Measurements from ENCODE around the gene TANGO6.

Gene TANGO6

GRCh38 chr16:68915589-68915988, 72.3 kb downstream of the TANGO6 start:
- DNase-seq = no peak

GRCh38 chr16:68917541-68917940, 74.2 kb downstream of the TANGO6 start:
- no peak for DNase-seq

DNA sequence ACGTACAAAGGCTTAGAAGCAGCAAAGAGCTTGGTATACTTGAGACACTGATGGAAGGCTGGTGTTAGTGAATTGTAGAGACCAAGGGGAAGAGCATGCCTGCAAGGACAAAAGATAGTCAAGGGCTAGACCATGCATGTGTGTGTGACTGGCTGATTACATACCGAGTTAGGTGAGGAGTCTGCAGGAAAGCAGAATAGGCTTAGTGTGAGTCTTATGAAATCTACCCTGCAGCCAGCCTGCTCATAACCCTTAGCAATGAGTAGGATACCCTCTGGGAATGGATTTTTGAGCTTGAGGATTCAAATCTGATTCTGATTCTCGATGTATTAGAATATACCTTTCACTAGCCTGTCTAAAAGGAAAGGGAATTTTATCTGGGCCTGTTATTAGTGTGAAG, 77.0 kb downstream of the TANGO6 start:
- DNase-seq = no peak

GRCh38 chr16:68921637-68922036, 78.3 kb downstream of the TANGO6 start:
- no peak for DNase-seq

DNA sequence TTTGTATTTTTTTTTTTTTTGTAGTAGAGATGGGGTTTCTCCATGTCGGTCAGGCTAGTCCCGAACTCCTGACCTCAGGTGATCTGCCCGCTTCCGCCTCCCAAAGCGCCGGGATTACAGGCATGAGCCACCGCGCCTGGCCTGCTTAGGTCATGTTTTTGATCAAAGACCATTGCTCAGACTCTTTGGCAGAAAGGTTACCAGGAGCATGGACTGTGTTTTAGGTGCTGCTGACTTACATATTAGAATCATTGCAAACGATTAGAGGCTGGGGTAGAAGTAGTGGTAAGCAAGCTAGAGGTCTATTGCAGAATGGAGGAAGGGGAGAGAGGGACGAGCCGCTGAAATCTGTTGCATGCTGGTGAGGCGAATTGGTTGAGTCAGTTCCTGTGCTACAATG, 79.8 kb downstream of the TANGO6 start:
- DNase-seq = no peak

DNA sequence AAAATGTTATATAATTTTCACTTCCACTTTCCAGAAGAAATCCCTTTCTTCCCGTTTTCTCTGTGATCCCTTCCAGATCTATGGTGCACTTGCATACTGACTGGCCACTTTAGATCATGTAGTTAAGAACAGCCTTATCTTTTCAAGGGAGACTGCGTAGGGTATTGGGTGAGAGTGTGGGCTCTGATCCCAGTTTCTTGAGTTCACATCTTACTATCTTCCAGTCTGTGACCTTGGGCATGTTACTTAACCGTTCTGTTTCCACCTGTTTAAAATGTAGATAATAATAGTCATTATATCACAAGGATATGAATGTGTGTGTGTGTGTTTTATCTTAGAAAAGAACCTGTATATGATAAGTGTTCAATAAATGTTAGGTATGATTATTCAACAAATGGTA, 83.7 kb downstream of the TANGO6 start:
- DNase-seq = no peak

GRCh38 chr16:68931196-68931595, 87.9 kb downstream of the TANGO6 start:
- DNase-seq = no peak

- DNase-seq = no peak
Observed at GRCh38 chr16:68934402-68934801, 91.1 kb downstream of the TANGO6 start.

GRCh38 chr16:68935008-68935407, 91.7 kb downstream of the TANGO6 start:
- DNase-seq = no peak

- no peak for DNase-seq
Observed at GRCh38 chr16:68936736-68937631, 93.7 kb downstream of the TANGO6 start.

DNA sequence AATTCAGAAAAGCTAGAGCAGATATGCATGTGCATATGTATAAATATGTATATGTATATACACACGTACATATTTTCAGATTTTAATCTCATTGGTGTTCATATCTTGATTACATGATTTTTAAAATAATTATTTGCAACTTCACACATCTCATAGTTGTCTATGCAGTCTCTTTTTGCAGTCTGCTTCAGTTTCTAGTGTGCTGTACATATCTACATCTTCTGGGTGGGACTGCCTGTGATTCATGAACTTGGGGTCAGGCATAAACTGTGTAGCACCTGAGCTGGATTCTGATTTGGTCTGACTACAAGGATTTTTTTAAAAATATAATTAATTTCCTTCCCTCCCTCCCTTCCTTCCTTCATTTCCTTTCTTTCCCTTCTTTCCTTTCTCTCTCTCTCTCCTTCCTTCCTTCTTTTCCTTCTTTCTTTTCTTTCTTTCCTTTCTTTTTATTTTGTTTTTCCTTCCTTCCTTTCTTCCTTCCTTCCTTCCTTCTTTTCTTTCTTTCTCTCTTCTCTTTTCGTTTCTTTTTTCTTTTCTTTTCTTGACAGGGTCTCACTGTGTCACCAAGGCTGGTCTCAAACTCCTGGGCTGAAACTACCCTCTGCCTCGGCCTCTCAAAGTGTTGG, 96.5 kb downstream of the TANGO6 start:
- no peak for DNase-seq

DNA sequence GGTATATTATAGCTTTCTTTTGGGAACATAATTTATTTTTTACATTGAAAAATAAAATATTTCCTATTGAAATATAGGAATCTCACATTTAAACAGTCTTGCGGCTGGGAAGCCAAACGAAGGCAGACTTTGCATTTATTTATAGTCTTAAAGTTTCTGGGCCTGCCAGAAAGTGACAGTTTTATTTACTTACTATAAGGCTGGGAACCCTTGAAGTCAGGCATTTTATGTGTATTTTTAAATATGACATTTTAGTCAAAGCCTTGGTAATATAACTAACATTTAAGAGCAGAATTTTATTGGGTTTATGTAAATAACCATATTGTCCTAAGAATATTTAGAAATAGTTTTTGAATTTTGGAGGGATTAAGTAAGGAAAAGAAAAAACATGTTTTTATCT, 97.5 kb downstream of the TANGO6 start:
- DNase-seq = no peak

DNA sequence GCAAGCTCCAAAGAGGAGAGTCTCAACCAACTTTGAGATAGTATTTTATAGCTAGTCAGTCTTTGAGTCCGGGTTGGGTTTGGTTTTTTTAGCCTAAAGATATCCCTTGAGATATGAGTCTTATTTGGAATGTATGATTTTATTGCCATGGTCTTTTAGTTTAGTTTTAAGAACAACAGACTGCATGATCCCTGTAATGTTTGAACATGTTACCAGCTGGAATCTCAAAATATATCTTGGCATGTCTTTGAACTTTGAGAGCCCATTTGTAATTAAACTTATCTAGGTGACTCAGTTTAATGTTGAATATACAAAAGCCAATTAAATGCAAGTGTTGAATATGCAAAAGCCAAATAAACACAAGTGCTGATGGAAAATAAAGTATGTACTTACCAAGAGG, 100.6 kb downstream of the TANGO6 start:
- no peak for DNase-seq

- DNase-seq = no peak
Observed at GRCh38 chr16:68948230-68948910, 105.0 kb downstream of the TANGO6 start.

DNA sequence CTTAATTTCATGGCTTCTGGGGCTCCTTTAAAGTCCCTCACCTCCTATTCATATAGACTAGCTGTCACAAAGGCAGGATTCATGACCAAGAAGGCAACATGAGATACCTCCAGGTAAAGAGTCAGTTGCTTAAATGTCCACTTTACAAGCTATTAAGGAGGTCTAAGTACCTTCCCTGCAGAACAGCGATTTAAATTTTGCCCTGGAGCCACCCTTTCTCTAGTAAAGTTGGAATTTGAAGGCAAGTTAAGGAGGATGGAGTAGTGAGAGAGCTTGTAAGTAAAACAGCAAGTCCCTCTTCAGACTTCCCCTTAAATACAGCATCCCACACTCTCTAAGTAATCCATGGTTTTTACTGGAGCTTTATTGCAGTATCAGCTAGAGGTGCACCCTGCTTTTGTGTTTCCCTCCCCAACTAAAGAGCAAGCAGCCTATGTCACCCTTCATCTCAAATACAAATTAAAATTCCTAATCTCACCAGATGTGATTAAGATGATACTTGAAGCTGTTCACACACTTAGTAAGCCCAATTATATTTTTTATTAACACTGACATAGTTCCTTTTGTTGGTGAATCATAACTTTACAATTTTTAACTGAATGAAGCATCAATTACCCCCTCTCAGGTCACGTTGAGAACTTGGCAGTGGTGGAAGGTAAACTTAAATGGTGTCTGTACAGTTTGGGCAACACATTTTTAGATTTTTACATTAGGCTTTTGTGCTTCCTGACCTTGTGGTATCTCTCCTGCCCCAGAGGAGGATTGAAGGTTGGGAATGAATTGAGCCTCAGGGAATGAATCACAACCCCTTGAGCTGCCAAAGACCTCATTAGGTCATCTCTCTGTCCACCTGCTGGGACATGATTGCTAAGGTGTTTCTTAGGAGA, 108.9 kb downstream of the TANGO6 start:
- DNase-seq = no peak

- DNase-seq = no peak
Observed at GRCh38 chr16:68954911-68955635, 111.7 kb downstream of the TANGO6 start.

DNA sequence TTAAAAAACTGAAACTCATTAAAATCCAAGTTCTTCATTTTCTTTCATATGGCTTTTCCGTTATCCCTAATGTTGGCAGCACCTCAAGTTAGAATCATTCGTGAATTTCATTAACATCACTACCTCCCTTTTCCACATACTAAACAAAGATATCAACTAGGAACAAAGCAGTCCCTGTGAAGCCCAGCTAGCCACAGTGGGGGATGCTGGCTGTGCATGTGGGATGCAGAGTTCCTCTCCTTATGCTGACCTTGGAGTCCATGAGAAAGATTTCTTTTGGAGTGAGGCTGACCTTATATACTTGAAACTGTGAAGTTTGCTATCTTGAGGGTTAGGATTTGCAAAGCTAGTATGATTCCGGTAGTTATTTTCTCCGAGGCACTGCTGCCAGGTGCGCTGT, 117.6 kb downstream of the TANGO6 start:
- no peak for DNase-seq

DNA sequence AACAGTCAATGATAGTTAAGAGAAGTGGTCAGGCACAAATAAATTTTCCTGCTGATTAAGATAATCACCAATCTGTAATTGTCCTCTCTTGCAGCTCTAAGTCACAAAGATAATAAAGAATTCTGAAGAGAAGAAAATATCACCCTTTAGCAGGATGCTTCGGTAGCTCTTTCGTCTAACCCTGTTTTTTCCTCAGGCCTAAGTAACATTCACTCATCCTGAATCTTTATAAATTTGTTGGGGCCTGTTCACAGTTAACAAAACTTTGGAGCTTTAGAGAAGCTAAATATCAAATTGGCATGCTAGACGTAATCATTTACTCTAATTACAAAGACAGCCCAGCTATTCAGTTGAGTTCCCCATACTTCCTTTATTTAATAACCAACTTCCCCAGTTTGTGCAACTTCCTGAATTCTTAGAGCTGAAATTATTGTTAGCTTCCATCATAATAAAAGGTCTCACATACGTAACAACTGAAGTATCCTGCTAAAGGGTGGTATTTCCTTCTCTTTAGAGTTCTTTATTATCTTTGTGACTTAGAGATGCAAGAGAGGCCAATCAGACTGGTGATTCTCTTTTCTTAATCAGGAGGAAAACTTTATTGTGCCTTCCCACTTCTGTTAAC, 118.6 kb downstream of the TANGO6 start:
- DNase-seq = no peak

DNA sequence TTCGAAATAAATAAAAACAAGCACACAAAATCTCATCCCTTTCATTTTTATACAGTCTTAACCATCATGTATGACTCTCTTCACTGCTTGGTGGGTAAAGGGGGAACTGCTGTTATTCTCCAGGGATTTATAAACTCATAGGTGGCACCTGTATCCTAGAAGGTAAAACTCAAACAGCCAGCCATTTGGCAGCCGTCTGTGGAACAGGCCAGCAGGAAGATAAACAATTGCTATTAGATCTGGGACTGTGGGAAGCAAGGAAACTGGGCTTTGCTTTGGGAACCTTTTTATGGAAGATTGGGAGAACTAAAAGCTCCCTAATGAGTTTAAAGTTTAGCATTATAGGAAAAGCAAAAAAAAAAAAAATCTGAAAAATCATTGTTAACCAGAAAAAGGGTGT, 126.0 kb downstream of the TANGO6 start:
- DNase-seq = no peak

- no peak for DNase-seq
Observed at GRCh38 chr16:68972013-68972412, 128.7 kb downstream of the TANGO6 start.

DNA sequence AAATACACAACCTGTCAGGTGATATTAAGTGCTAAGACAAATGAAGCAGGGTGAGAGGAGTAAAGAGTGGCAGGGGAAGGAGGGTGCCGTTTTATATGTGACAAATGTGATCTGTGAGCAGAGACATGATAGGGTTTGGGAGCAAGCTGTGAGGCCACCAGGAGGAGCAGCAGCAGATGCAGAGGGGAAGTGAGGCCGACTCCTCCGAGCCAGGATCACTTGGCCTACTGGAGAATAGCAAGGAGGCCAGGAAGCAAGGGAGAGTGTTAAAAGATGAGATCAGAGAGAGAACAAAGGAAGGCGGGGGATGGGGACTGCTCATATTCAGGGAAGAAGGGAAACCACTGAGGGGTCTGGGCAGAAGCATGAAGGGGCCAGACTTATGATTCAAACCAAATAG, 129.4 kb downstream of the TANGO6 start:
- DNase-seq = no peak

Data from NCI-H2029 (cell line).